ENCODE data around the gene UGT1A8. TPM values are rescaled to one million over a fixed set of nuclear protein-coding genes. Genes with fewer than 3 reads are reported as not detected.

UGT1A8 gene
- total and polyA plus RNA-seq, 2 experiments from 2014 or later = 0.45 TPM; not detected in 1

DNA sequence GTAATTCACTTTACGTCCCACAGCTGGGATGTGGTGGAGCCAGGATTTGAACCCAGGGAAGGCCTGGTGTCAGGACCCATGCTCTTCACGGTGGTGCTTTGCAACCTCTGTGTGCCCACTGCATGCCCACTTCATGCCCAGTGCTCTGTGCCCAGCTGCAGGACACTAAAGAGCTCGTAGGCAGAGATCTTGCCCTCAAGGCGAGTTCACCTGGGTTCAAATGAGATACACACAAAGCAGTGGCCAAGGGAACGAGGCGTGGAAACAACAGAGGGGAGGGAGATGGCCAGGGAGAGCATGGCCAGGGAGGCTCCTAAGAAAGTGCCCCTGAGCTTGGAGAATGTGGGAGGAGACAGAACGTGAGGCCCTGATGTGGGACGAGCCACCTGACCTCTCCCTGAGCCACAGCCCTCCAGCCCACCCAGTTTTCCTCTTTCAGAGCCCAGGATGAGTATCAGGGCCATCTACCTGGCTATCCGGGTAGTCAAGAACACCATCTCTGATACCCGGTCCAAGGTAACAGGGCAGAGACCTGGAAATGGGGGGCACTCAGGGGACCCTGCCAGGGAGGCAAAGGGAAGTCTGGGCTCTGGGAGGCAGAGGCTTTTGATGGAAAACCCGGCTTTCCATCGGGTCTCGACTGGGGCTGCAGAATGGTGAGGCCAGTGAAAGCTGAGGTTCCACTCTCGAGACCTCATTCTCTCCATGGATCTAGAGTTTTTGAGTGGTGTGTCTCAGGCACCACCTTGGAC, 181.1 kb downstream of the UGT1A8 start:
- Histone ChIP-seq H3K27ac (ENCODE audit: low read depth) (no peak overlapping the region), H2AFZ (no peak overlapping the region), H3F3A (replicated peaks; ENCODE audit: low read depth) (no peaks in the 10 kb centered on the region), H3K4me3 (no peak overlapping the region), H3K27me3 (ENCODE audit: insufficient read depth) (no peaks in the 10 kb centered on the region), H3K36me3 (ENCODE audit: insufficient read depth) (no peaks in the 10 kb centered on the region), H3K79me2 (replicated peaks; ENCODE audit: insufficient read depth) (no peaks in the 10 kb centered on the region), H3K9me2 (ENCODE audit: insufficient read depth) (no peaks in the 10 kb centered on the region), H3K4me2 (no peak overlapping the region), H4K20me1 (replicated peaks; ENCODE audit: insufficient read depth) (no peaks in the 10 kb centered on the region), H3K4me1 (ENCODE audit: insufficient read depth) (no peaks in the 10 kb centered on the region)
- Mint-ChIP-seq H3K4me1 (no peaks in the 10 kb centered on the region), H3K9me3 (peaks cover 21% of the 10 kb centered on the region), H3K27me3 (ENCODE audit: insufficient read depth, low read depth, poor library complexity) (peaks cover 3% of the 10 kb centered on the region), H3K4me3 (no peak overlapping the region), H3K27ac (no peak overlapping the region), H3K36me3 (ENCODE audit: low read depth) (no peaks in the 10 kb centered on the region; the same call in 2 of the 3 replicates)
- DNase-seq (ENCODE audit: low spot score) (no peak), ATAC-seq (no peak)
- TF ChIP-seq ETS1 (IDR thresholded peaks at IDR 0.05) (no peak), EZH2phosphoT487 (IDR thresholded peaks at IDR 0.05; ENCODE audit: unreplicated experiment) (no peak), JUNB (IDR thresholded peaks at IDR 0.05; ENCODE audit: unreplicated experiment) (no peak), POLR2AphosphoS5 (IDR thresholded peaks at IDR 0.05; ENCODE audit: low read depth) (no peak), ZNF462 (CRISPR knock-in tag; IDR thresholded peaks at IDR 0.05) (no peak), STAT1 (IDR thresholded peaks at IDR 0.05; ENCODE audit: unreplicated experiment) (no peak), EZH2 (IDR thresholded peaks at IDR 0.05; ENCODE audit: low read depth, unreplicated experiment) (no peak), ZNF114 (CRISPR knock-in tag; IDR thresholded peaks at IDR 0.05) (no peak), NANOG (IDR thresholded peaks at IDR 0.05; ENCODE audit: borderline replicate concordance) (no peak), CREB1 (CRISPR knock-in tag; IDR thresholded peaks at IDR 0.05; ENCODE audit: low read depth) (no peak), ZNF331 (CRISPR knock-in tag; IDR thresholded peaks at IDR 0.05; ENCODE audit: low read depth) (no peak)
- TF ChIP-seq, protein P1, sequence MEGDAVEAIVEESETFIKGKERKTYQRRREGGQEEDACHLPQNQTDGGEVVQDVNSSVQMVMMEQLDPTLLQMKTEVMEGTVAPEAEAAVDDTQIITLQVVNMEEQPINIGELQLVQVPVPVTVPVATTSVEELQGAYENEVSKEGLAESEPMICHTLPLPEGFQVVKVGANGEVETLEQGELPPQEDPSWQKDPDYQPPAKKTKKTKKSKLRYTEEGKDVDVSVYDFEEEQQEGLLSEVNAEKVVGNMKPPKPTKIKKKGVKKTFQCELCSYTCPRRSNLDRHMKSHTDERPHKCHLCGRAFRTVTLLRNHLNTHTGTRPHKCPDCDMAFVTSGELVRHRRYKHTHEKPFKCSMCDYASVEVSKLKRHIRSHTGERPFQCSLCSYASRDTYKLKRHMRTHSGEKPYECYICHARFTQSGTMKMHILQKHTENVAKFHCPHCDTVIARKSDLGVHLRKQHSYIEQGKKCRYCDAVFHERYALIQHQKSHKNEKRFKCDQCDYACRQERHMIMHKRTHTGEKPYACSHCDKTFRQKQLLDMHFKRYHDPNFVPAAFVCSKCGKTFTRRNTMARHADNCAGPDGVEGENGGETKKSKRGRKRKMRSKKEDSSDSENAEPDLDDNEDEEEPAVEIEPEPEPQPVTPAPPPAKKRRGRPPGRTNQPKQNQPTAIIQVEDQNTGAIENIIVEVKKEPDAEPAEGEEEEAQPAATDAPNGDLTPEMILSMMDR (conservative IDR thresholded peaks at IDR 0.05; ENCODE audit: low read depth in 2 of 2) = no peak
- TF ChIP-seq, protein P2, sequence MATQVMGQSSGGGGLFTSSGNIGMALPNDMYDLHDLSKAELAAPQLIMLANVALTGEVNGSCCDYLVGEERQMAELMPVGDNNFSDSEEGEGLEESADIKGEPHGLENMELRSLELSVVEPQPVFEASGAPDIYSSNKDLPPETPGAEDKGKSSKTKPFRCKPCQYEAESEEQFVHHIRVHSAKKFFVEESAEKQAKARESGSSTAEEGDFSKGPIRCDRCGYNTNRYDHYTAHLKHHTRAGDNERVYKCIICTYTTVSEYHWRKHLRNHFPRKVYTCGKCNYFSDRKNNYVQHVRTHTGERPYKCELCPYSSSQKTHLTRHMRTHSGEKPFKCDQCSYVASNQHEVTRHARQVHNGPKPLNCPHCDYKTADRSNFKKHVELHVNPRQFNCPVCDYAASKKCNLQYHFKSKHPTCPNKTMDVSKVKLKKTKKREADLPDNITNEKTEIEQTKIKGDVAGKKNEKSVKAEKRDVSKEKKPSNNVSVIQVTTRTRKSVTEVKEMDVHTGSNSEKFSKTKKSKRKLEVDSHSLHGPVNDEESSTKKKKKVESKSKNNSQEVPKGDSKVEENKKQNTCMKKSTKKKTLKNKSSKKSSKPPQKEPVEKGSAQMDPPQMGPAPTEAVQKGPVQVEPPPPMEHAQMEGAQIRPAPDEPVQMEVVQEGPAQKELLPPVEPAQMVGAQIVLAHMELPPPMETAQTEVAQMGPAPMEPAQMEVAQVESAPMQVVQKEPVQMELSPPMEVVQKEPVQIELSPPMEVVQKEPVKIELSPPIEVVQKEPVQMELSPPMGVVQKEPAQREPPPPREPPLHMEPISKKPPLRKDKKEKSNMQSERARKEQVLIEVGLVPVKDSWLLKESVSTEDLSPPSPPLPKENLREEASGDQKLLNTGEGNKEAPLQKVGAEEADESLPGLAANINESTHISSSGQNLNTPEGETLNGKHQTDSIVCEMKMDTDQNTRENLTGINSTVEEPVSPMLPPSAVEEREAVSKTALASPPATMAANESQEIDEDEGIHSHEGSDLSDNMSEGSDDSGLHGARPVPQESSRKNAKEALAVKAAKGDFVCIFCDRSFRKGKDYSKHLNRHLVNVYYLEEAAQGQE (IDR thresholded peaks at IDR 0.05; ENCODE audit: unreplicated experiment) = no peak
